Measurements from ENCODE around the gene INTS14. TPM values are rescaled to one million over a fixed set of nuclear protein-coding genes. Genes with fewer than 3 reads are reported as not detected.
"Not testable (repeated sequence)": the region's sequence is repeated elsewhere in the genome, so short reads cannot be mapped to it uniquely, and the experiment has no call there.

Gene INTS14
- total RNA-seq, 1 experiment from 2014 or later: 53.7 TPM

DNA sequence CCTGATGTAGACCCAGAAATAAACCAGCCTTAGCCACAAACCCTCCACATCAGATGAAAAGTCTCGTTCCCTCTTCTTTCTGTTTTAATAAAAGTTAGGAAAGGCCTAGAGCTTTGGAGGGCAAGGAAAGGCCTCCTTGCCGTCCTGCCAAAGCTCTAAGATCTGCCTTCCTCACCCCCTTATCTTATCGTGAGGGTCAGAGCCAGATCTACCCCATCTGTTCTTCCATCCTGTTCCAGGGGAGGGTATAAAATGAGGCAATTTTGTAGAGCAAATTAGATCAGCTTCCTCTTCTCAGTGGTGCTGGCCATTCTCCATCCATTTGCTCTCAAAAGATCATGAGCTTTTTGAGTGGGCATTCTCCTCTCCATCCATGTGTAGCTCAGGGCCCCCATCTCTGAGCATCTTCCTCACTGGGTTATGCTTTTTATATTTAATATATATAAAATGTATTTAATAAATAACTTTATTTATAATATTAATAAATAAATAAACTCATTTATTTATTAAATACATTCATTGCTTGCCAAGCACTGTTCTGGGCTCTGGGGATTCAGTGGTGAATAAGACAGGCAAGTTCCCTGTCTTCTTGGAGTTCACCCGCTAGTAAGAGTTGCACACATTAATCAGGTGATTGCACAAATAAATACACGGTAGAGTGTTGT is 8.8 kb upstream of the INTS14 start:
- H3K9me2 ChIP-seq (ENCODE audit: insufficient read depth): no peaks in the 10 kb centered on the region
- DNase-seq: no peak
- H3K4me2 ChIP-seq: no peak overlapping the region
- ChIA-PET CTCF (no interaction called here), POLR2A (ENCODE audit: unreplicated experiment) (no interaction called here)
- no peak overlapping the region for H3K4me3 ChIP-seq
- TF ChIP-seq, protein P1, sequence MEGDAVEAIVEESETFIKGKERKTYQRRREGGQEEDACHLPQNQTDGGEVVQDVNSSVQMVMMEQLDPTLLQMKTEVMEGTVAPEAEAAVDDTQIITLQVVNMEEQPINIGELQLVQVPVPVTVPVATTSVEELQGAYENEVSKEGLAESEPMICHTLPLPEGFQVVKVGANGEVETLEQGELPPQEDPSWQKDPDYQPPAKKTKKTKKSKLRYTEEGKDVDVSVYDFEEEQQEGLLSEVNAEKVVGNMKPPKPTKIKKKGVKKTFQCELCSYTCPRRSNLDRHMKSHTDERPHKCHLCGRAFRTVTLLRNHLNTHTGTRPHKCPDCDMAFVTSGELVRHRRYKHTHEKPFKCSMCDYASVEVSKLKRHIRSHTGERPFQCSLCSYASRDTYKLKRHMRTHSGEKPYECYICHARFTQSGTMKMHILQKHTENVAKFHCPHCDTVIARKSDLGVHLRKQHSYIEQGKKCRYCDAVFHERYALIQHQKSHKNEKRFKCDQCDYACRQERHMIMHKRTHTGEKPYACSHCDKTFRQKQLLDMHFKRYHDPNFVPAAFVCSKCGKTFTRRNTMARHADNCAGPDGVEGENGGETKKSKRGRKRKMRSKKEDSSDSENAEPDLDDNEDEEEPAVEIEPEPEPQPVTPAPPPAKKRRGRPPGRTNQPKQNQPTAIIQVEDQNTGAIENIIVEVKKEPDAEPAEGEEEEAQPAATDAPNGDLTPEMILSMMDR (conservative IDR thresholded peaks at IDR 0.05): no peak
- no peak for TF ChIP-seq EZH2 (IDR thresholded peaks at IDR 0.05; ENCODE audit: low read depth)
- no peaks in the 10 kb centered on the region for H3K79me2 ChIP-seq (ENCODE audit: low read depth)
- H3K27ac ChIP-seq: no peak overlapping the region
- no peaks in the 10 kb centered on the region for H4K20me1 ChIP-seq (ENCODE audit: insufficient read depth)
- no peaks in the 10 kb centered on the region for H3F3A ChIP-seq (ENCODE audit: insufficient read depth, low read depth)
- H3K27me3 ChIP-seq (ENCODE audit: insufficient read depth, low read depth): no peaks in the 10 kb centered on the region
- no TSS peak for BruUV-seq (replicated peaks)
- intact Hi-C loops (cut with micrococcal nuclease; ENCODE audit: unreplicated experiment): loop anchor here (10.0 kb wide), 2 partner anchors 675 to 875 kb away; partner anchors contain the start of genes DIS3L and SNAPC5
- H3K9me3 ChIP-seq (ENCODE audit: insufficient read depth, low read depth): no peaks in the 10 kb centered on the region
- H2AFZ ChIP-seq: no peak overlapping the region
- H3K4me1 ChIP-seq (replicated peaks; ENCODE audit: insufficient read depth): no peaks in the 10 kb centered on the region
- H3K36me3 ChIP-seq (ENCODE audit: low read depth): no peaks in the 10 kb centered on the region

DNA sequence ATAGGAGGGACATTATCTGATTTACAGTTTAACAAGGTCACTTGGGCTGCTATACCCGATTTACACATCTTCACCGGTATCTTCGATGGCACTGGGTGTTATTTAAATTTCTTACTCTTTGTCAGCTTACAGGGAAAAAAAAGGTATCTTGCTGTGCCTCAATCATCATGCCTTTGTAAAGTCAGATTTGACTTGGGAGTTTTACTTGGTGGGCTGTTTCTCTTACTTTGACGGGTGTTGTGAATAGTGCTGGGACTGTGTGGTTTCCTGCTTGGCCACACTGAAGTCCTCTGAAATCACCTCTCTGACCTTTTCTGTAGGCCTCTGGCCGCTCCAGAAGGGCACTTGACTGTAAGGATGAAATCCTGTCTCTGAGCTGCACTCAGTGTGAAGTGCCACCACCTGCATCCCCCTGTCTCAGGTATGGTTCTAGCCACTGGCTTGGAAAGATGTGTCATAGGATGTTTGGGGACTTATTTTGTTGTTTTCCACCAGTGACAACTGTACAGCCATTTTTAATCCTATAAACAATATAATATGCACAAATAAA is 7.7 kb upstream of the INTS14 start:
- Histone ChIP-seq H3F3A (ENCODE audit: insufficient read depth, low read depth) (no peaks in the 10 kb centered on the region), H3K4me3 (no peak overlapping the region), H4K20me1 (ENCODE audit: insufficient read depth) (no peaks in the 10 kb centered on the region), H3K9me3 (ENCODE audit: insufficient read depth, low read depth) (no peaks in the 10 kb centered on the region), H2AFZ (no peak overlapping the region), H3K79me2 (ENCODE audit: low read depth) (no peaks in the 10 kb centered on the region), H3K36me3 (ENCODE audit: low read depth) (no peaks in the 10 kb centered on the region), H3K27ac (no peak overlapping the region), H3K9me2 (ENCODE audit: insufficient read depth) (no peaks in the 10 kb centered on the region), H3K4me2 (no peak overlapping the region), H3K4me1 (replicated peaks; ENCODE audit: insufficient read depth) (no peaks in the 10 kb centered on the region), H3K27me3 (ENCODE audit: insufficient read depth, low read depth) (no peaks in the 10 kb centered on the region)
- TF ChIP-seq EZH2 (IDR thresholded peaks at IDR 0.05; ENCODE audit: low read depth): no peak
- TF ChIP-seq, protein P1 (conservative IDR thresholded peaks at IDR 0.05): no peak
- intact Hi-C loops (cut with micrococcal nuclease; ENCODE audit: unreplicated experiment): loop anchor here (10.0 kb wide), 2 partner anchors 676 to 876 kb away; partner anchors contain the start of genes DIS3L and SNAPC5
- ChIA-PET POLR2A (ENCODE audit: unreplicated experiment) (no interaction called here), CTCF (no interaction called here)
- BruUV-seq (replicated peaks): no TSS peak
- DNase-seq: no peak

DNA sequence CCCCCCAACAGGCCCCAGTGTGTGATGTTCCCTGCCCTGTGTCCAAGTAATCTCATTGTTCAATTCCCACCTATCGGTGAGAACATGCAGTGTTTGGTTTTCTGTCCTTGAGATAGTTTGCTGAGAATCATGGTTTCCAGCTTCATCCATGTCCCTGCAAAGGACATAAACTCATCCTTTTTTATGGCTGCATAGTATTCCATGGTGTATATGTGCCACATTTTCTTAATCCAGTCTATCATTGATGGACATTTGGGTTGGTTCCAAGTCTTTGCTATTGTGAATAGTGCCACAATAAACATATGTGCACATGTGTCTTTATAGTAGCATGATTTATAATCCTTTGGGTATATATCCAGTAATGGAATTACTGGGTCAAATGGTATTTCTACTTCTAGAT is 5.0 kb upstream of the INTS14 start:
- POLR2A ChIA-PET (ENCODE audit: unreplicated experiment); H3K9me3 ChIP-seq (ENCODE audit: insufficient read depth, low read depth); H3F3A ChIP-seq (ENCODE audit: insufficient read depth, low read depth); DNase-seq; H3K27ac ChIP-seq; H3K27me3 ChIP-seq (ENCODE audit: insufficient read depth, low read depth); H3K79me2 ChIP-seq (ENCODE audit: low read depth); H3K4me2 ChIP-seq; H3K36me3 ChIP-seq (ENCODE audit: low read depth); H3K4me3 ChIP-seq; H3K9me2 ChIP-seq (ENCODE audit: insufficient read depth); CTCF ChIA-PET; BruUV-seq (replicated peaks); H2AFZ ChIP-seq; H4K20me1 ChIP-seq (ENCODE audit: insufficient read depth): not testable (repeated sequence)
- H3K4me1 ChIP-seq (replicated peaks; ENCODE audit: insufficient read depth): peaks cover 13% of the 10 kb centered on the region
- intact Hi-C loops (cut with micrococcal nuclease; ENCODE audit: unreplicated experiment): loop anchor here (10.0 kb wide), 2 partner anchors 679 to 879 kb away; partner anchors contain the start of genes DIS3L and SNAPC5

Data from PC-9 (cell line).